Measurements from ENCODE around the gene RING1.
"Not testable (repeated sequence)": the region's sequence is repeated elsewhere in the genome, so short reads cannot be mapped to it uniquely, and the experiment has no call there.

The RING1 gene

DNA sequence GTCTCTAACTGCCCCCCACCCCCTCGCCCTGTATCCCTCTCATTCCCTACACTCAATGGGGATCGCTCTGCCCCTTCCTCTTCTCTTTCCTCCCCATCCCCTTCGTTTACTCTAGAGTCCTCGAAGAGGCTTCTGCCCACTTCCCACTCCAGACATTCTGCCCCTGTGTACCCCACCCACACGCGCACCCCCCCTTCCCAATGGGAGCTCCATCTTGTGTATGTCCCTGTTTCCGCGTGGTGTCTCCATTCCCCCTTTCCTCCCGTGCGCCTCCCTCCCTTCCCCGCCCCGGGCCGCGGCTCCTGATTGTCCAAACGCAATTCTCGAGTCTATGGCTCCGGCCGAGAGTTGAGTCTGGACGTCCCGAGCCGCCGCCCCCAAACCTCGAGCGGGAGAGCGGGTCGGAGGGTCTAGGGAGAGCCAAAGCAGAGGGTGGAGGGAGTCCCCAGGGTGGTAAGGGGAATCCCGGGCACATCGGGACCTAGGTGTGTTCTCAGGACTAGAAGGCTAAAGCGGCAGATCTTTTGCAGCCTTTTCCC, 679 bp upstream of the RING1 start:
- peak; percentile 34 for DNase-seq

DNA sequence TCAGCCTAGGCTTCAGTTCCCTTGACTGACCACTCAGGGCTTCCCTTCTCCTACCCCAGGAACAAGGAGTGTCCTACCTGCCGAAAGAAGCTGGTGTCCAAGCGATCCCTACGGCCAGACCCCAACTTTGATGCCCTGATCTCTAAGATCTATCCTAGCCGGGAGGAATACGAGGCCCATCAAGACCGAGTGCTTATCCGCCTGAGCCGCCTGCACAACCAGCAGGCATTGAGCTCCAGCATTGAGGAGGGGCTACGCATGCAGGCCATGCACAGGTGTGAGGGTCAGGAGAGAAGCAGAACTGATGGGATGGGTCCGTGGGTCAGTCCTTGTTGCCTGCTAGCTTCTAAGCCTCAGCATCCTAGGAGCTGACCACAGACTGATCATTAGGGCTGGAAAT, 1.6 kb downstream of the RING1 start:
- no peak for DNase-seq

DNA sequence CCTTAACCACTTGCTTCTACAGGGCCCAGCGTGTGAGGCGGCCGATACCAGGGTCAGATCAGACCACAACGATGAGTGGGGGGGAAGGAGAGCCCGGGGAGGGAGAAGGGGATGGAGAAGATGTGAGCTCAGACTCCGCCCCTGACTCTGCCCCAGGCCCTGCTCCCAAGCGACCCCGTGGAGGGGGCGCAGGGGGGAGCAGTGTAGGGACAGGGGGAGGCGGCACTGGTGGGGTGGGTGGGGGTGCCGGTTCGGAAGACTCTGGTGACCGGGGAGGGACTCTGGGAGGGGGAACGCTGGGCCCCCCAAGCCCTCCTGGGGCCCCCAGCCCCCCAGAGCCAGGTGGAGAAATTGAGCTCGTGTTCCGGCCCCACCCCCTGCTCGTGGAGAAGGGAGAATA, 2.8 kb downstream of the RING1 start:
- DNase-seq = no peak

DNA sequence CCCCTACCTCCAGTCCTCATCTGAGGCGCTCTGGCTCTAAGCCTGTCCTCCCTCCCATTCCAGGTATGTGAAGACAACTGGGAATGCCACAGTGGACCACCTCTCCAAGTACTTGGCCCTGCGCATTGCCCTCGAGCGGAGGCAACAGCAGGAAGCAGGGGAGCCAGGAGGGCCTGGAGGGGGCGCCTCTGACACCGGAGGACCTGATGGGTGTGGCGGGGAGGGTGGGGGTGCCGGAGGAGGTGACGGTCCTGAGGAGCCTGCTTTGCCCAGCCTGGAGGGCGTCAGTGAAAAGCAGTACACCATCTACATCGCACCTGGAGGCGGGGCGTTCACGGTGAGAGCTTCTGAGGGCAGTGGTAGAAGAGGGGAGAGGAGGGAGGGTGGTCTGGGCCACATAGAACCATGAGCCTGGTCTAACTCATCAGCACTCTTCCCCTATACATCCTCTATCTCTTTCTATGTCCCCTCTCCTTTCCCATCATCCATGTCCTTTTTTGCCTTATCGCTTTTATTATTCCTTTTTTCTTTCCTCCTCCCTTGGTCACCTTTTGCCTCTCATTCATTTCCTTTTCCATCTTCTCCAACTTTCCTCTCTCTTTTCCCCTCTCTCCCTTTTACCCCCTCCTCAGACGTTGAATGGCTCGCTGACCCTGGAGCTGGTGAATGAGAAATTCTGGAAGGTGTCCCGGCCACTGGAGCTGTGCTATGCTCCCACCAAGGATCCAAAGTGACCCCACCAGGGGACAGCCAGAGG, 3.5 kb downstream of the RING1 start:
- DNase-seq = no peak

DNA sequence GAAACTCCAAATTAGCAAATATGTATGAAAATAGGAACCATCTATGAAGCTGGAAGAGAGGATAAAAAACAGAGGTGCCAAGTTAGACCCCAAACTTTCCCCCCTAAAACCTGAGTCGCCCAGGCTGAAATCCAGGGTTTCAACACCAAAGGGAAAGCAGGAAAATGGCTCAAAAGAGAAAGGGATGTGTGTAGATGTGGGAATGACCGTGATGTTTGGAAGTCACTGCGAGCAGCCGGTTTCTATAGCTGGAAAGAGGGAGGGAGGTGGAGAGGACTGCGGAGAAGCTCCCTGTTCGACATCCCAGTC, 4.5 kb downstream of the RING1 start:
- DNase-seq = no peak

DNA sequence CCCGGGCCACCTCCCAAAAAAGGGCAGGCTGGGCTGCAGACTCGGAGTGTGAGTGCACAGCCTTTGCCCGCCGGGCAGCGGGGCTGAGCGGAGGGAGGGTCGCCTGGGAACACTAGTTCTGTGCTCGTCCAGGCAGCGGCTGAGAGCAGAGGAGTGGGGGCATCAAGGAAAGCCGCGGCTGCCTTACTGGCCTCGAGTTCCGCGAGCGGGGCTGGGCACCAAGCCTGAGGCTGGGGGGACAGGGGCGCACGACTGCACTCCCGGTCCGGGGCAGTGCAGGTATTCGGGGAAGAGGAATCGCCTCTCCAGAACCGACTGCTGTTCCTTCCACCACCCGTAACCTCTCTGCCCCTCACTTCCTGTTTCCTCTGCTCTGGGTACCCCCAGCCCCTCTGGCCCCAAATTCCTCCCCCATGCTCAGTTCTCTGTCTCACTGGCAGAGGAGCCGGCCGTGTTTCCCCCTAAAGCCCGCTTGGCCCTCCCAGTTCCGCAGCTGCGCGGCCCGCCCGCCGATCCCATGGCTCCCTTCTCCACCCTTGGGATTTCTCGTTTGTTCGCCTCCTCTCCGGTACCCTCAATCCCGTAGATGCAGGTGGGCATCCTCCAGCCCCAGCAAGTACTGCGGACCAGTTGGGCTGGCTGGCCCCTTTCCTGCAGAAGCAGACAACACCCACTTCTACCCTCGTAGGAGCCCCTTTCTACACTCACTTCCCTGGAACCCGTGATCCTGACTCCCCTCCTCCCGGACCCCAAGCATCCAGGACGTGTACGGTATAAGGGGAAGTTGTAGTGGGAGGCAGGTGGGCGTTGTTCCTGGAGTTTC, 5.1 kb downstream of the RING1 start:
- peak; percentile 39 for DNase-seq

DNA sequence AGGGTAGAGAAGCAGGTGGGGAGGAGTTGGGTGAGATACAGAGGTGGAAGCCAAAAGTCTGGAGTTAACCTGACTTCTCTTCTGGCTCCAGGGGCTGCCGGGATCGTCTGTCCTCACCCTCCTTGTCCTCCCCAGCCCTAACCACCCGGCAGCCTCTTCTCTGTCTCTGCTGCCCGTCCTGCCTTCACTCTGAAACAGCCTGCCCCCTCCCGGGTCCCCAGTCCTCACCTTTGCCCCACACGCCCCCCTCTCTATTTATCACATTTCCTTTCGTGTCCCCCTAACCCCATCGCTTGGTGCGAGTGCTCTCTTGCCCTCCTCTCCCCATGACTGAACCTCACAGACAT, 5.7 kb downstream of the RING1 start:
- no peak for DNase-seq

DNA sequence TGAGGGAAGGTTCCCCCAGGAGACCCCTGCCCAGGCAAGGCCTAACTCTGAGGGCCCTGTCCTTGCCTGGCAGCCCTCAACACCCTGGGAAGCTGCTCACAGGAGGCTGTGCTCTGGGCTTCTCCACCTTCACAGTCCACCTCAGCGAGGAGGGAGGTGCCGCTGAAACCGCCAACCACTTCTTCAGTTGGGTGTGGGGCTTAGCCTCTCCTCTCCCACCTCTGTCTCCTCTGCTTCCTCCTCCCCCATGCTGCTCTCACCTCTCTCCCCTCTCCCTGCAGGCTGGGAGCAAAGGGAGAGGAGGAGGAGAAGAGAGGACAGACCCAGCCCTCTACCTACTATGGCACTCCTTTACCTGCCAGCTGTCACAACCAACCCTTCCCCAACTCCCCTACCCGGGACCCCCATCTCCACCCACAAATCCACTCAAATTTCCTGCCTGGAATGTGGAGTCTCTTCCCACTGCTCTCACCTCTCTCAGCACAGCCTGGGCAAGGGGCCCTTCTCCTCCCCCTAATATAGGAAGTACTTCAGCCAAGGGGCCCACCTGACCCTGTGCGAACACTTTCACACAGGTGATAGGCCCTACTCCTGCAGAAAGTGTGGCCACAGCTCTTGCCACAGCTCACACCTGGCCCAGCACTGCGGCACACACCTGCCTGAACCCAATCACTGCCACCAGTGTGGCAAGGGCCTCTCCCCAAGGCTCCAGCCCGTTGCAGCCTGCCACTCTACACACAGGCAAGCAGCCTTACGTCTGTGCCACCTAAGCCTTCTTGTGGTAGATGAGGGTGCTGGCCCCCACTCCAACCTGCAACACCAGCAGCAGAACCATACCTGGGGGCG, 7.2 kb downstream of the RING1 start:
- DNase-seq = no peak

DNA sequence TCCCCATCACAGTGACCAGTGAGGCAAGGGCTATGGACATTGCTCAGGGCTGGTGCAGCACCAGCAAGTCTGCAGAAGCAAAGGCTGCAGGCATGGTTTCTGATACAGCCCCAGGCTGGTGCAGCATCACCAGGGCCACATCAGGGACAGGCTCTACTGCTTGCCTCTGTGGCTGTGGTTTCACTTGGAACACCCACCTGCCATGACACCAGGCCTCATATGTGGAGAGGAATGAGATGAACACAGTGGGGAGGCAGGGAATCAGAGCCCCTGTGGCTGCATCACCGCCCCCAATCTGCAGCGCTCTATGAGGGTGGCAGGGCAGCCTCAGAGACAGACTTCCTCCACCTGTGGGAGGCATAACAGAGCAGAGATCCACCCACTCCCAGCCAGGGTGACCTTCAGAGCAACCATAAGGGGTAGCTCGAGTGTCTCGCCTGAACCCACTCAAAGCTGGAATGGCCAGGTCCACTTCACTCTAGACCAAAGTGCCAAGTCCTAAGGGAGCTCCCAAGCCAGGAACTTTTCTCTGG, 7.9 kb downstream of the RING1 start:
- DNase-seq = no peak

DNA sequence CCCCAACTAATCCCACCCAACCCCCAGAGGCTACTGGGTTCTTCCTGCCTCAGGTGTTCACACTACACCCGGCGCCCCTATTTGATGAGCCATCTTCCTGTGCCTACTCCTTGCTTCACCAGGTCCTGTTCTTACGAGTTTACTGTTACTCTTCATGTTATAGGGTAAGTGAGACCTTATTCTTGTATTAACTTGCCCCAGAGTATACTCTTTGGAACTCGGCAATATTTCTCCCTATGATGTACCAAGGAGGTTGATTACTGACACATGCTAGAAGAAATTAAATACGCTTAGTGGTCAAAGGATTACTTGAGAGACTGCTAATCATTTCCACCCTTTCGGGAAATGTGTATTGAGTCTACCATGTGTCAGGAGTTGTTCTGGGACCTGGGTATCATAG, 8.9 kb downstream of the RING1 start:
- no peak for DNase-seq

DNA sequence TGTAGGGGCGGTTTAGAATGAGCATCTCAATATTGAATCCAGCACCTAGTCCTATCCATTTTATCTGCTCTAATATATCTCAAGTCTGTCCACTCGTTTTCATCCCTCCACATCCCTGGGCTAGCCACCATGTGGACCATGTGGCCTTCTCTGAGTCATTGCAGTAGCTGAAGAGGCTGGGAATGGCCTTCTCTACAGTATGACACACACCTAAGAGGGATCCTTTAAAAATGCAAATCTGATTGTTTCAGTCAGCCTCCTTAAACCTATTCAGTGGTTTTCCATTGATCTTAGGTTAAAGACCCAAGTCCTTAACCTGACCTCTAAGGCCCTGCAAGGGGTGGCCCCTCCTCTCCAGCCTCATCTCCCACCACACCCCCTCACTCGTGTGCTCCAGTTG, 9.4 kb downstream of the RING1 start:
- DNase-seq = no peak

DNA sequence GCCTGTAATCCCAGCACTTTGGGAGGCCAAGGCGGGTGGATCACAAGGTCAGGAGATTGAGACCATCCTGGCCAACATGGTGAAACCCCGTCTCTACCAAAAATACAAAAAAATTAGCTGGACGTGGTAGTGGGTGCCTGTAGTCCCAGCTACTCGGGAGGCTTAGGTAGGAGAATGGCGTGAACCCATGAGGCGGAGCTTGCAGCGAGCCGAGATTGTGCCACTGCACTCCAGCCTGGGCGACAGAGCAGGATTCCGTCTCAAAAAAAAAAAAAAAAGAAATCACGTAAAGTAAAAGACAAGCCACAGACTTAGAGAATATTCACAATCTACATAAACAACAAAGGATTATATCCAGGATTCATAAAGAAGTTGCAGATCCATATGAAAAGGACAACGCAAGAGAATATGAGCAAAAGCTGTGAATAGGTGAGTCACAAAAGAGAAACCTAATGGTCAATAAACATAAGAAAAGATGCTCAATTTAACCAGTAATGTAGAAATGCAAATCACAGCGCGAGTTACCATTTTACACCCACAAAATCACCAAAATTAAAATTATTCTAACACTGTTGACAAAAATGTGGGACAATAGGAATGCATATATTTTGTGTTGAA, 18.3 kb downstream of the RING1 start:
- DNase-seq = not testable (repeated sequence)

DNA sequence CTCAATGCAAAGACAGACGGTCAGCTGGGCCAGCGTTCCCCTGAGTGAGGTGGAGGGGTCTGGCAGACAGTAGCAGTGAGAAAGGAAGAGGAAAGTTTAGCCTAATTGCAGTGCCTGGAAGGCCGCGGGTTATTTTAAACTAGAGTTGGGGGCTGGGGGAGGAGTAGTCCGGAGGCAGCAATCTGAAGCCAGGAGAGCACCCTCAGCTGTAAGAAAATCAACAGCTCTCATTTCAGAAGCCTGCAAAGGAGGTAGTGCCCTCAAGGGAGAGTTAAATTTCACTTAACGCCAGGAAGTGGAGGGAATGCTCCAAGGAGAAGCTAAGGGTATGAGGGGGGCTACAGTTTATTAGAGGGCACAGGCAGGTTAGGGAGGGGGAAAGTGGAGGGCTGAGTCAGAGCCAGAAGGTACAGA, 26.9 kb downstream of the RING1 start:
- no peak for DNase-seq

DNA sequence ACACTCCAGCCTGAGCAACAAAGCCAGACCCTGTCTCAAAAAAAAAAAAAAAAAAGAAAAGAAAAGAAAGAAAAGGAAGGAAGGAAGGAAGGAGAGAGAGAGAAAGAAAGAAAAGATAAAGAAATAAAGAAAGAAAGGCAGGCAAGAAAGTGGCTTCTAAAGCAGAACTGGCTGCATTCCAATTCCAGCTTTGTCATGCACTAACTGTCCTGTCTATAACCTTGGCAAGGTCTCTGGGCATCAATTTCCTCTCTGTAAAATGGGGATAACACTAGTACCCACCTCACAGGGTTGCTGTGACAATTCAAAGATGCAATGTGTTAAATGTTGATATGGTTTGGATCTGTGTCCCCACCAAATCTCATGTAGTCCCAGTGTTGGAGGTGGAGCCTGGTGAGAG, 28.0 kb downstream of the RING1 start:
- DNase-seq = no peak

DNA sequence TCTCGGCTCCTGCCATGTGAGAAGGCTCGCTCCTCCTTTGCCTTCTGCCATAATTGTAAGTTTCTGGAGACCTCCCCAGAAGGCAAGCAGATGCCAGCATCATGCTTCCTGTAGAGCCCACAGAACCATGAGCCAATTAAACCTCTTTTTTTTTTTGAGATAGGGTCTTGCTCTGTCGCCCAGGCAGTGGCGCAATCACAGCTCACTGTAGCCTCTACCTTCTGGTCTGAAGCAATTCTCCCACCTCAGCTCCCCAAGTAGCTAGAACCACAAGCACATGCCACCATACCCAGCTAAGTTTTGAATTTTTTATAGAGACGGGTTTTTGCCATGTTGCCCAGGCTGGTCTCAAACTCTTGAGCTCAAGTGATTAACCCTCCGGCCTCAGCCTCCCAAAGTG, 28.6 kb downstream of the RING1 start:
- DNase-seq = no peak

DNA sequence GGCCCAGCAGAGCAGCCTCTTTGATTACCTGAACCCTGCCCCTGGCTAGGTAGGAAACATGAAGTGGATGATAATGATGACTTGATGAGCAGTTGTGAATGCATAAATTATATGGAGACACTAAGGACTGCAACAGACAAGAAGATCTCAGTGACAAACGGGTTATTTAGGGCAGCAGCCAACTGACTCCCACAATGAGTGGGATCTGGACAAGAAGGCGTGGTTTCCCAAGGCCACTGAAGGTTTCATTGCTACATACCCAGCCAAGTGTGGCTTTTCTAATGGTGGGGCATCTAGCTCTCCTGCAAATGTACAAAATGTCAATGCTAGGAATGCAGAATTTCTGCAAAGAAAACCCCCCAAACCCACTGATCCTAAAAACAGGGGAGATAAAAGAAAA, 29.4 kb downstream of the RING1 start:
- no peak for DNase-seq

DNA sequence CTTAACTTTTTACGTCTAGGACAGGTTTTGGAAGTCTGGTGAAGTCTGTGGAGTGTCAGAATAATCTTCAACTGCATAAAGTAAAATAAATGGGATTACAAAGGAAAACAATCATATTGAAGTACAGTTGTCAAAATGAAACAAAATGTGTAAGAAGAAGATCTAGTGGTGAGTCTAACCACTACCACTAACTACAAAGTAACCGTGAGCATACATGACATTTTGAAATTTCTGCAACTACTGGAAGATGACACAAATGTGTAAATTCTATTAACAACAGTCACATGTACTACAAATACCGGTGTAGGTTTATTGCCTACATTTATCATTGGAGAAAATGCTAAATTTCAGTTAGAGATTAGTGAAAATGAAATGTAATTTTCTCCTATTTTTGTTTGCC, 33.7 kb downstream of the RING1 start:
- no peak for DNase-seq

DNA sequence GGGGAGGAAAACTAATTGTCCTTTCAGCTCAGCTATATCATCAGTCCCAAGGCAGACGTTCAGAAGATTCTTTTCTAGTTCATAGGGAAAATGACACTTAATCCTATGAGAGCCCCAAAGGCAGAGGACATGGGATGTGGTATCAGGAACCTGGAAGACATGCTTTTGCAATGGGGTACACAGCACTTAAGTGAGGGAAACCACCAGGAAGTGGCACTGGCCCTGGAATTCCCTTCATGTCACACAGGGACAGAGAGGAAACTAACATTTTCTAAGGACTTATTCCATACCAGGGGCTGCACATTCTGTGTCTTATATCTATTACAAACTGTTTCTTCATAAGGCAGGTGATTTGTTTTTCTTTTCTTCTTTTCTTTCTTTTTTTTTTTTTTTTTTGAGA, 35.2 kb downstream of the RING1 start:
- DNase-seq = no peak

DNA sequence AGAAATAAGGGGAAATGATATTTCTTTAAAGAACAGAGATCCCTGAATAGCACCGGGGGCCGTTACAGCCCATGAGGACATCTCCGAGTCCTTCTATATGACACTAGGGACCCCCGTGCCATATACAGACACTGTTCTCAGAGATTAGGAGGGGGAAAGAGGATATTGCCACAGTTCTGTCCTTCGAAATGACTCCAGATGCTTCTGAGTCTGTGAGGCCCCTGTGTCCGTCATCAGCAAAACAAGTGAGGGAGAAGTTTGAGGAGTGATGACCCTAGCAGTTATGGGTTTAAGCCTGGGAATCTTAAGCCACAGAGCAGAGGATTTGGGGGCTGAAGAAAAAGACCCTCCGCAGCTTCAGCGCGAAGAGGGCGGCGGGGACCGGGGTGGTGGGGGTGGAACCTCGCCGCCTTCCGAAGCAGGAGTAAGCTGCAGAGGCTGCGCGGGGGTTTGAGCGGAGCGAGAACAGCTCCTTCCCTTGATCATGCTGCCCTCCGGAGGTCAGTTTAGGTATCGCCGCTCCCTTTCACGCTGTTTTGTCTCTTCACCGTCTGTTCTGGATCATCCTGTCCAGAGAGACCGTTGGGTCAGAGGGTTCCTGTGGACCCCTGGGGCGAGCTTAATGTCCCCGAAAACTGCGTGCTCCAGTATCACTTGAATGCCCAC, 39.8 kb downstream of the RING1 start:
- peak; percentile 94 for DNase-seq

DNA sequence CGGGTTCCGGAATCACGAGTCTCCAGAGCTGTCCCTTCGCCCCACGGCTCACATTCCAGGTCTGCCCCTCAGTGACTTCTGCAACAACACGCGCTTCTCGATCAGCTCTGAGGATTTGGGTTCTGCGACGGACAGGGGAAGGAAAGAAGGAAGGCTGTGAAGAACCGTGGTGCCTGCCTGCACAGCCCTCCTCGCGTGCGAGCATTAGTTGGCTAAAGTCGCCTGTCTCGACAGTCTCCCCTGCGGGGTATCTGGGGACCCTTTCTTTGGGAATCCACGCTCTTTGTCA, 40.3 kb downstream of the RING1 start:
- DNase-seq = no peak

DNA sequence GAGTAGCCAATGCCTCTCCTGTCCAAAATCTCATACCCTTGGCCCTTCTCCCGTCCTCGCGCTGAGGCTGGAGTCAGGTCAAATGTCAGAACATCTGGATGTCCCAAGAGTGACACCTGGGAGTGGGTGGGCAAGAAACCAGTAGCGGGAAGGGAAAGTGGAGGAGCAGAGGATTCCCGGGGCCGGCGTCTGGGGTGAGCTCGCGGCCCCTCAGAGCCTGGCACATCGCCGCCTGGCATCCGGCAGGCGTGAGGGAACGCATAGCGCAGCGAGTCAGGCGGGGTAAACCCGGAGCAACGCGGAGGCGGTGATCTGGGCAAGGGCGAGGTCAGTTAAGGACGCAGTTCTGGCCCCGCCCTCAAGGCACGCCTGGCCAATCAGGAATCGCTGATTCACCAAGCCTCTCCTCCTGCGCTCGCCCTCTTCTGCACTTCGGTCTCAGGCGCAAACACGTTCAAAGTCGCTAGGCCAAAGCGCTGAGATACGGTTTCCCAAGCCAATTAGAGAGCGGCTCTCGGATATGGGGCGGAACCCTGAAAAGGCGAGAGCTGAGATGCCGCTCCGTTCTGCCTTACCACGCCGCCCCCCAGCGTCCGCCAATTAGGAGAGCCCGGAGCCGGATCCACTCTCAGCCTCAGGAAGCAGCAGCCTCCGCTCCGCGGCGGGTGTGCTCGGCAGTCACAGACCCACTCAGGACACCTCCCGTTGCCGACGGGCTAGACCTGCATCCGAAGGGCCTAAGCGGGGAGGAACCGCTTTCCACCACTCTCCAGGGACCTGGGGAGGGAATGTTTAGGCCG, 40.8 kb downstream of the RING1 start:
- DNase-seq = peak; percentile 98
